ENCODE results near the gene BLVRA.
"Not testable (repeated sequence)": the region's sequence is repeated elsewhere in the genome, so short reads cannot be mapped to it uniquely, and the experiment has no call there.

The BLVRA gene

DNA sequence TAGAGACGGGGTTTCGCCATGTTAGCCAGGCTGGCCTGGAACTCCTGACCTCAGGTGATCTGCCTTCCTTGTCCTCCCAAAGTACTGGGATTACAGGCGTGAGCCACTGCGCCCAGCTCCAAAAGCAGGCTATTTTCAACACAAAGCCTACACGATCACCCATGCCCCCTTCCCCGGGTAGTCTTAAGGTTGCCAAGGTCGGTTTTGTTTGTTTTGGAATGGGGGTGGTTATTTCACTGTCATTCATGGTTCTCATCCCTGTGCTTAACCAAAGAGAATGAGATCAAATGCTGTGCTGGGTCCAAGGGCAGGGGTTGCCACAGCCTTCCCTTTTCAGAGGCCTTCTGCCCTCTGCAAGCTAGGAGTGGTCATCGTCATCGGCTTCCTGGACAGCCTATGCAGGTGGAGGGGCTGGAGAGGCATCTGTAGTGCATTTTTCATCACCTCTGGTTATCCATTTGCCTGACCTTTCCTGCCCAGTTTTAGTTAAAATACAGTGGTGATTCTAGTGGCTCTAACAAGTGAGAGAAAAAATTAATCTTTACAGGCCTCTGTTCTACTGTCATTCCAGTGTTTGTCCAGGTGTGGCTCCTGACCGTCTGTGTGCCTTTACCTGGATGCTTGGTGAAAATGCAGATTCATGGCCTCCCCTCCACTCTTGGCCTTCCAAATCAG, 11.4 kb downstream of the BLVRA start:
- no peak for DNase-seq

DNA sequence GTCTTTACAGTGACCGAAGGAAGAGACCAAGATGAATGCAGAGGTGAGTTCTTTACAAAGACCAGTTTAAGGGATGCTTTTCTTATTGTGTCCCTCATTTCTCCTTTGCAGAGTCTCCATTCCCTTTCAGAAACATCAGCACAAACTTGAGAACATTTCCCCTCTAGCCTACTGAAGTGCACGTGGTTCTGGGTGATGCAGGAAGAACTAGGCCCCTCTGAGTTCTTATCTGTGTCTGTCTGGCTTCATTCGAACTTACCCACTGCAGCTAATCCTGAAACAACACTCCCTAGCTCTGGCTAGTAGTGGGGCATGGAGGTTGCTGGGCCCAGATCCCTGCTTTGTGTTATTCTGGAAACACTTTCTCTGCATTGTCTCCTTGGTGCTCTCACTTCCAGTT, 12.6 kb downstream of the BLVRA start:
- no peak for DNase-seq

DNA sequence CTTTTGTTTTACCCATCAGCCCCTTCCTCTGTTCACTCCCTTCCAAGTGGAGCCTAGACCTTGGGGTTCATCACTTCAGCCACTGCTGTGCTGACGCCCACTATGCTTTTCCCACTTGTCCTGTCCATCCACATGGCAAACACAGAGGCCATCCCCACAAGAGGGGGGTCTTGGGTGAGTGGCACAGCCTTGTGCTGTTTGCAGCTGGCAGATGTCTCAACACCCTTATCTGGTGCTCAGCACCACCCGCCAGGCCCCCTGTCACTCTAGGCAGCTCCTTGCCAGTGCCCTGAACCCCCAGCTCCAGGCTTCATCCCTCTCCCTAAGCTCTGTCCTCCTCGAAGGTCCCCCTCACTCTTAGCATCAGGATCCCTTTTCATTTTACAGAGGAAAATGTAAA, 13.1 kb downstream of the BLVRA start:
- DNase-seq = no peak

DNA sequence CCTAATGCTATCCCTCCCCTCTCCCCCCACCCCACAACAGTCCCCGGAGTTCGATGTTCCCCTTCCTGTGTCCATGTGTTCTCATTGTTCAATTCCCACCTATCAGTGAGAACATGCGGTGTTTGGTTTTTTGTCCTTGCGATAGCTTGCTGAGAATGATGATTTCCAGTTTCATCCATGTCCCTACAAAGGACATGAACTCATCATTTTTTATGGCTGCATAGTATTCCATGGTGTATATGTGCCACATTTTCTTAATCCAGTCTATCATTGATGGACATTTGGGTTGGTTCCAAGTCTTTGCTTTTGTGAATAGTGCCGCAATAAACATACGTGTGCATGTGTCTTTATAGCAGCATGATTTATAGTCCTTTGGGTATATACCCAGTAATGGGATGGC, 14.8 kb downstream of the BLVRA start:
- not testable (repeated sequence) for DNase-seq

DNA sequence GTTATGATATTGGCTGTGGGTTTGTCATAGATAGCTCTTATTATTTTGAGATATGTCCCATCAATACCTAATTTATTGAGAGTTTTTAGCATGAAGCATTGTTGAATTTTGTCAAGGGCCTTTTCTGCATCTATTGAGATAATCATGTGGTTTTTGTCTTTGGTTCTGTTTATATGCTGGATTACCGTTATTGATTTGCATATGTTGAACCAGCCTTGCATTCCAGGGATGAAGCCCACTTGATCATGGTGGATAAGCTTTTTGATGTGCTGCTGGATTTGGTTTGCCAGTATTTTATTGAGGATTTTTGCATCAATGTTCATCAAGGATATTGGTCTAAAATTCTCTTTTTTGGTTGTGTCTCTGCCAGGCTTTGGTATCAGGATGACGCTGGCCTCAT, 16.8 kb downstream of the BLVRA start:
- not testable (repeated sequence) for DNase-seq

DNA sequence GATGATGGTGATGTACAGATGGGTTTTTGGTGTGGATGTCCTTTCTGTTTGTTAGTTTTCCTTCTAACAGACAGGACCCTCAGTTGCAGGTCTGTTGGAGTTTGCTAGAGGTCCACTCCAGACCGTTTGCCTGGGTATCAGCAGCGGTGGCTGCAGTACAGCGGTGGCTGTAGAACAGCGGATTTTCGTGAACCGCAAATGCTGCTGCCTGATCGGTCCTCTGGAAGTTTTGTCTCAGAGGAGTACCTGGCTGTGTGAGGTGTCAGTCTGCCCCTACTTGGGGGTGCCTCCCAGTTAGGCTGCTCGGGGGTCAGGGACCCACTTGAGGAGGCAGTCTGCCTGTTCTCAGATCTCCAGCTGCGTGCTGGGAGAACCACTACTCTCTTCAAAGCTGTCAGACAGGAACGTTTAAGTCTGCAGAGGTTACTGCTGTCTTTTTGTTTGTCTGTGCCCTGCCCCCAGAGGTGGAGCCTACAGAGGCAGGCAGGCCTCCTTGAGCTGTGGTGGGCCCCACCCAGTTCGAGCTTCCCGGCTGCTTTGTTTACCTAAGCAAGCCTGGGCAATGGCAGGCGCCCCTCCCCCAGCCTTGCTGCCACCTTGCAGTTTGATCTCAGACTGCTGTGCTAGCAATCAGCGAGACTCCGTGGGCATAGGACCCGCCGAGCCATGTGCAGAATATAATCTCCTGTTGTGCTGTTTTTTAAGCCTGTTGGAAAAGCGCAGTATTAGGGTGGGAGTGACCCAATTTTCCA, 20.0 kb downstream of the BLVRA start:
- not testable (repeated sequence) for DNase-seq

DNA sequence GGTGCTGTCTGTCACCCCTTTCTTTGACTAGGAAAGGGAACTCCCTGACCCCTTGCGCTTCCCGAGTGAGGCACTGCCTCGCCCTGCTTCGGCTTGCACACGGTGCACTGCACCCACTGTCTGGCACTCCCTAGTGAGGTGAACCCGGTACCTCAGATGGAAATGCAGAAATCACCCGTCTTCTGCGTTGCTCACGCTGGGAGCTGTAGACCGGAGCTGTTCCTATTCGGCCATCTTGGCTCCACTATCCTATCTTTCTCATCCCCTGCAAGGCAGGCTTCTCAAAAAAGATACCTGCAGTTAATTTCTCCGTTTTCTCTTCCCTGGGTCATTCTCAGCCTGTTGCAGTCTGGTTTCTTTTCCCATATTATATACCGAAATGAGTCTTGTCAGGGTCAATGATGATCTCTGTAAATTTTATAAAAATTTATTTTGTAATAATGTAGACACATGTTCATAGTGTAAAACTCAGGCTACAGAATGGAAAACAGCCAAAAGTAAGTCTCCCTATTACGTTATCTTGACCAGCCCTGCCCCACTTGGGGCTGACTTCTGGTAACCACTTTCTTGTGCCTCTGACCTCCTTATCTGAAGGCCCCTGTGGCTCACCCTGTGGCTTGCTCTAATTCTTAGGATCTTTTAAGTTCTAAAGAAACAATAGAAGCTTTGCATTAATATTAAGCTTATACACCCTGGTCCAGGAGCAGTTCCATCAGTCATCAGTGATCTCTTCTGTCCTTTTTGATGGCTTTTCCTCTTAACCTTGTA, 20.7 kb downstream of the BLVRA start:
- DNase-seq = no peak

DNA sequence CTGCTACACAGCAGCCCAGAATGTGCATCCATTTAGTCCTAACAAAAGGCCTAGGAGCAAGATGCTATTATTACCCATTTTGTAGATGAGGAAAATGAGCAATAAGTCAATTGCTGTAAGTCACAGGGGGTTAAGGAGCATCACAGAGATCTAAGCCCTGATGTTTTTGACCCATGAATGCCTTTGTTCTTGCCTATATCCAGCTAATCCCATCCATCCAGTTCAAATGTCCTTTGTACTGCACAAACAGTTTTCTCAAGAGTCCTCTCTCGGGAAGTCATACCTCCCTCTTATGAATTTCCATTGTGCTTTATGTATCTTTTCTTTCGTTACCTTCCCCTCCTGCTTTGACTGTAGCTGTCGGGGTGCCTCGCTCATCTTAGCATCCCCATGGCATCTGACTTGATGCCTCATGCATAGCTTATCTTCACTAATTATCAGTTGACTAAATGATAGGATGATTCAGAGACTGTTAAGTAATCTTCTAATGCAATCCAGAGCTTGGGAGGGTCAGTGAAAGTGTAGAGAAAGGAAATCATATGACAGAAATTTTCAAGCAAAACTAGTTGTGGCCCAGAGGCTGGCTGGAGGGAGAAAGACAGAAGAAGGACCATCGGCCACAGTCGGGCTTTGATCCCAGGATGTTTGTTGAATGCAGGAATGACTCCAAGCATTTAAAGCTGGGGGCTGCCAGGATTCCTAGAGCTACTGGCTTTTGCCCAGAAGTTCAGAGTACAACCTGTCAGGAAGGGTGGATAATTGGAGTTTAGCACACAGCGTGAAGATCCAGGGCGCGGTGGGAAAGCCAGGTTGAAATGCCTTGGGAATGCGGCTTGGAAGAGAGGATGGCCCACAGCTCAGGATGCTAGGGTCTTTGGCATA, 23.5 kb downstream of the BLVRA start:
- DNase-seq = peak; percentile 46

DNA sequence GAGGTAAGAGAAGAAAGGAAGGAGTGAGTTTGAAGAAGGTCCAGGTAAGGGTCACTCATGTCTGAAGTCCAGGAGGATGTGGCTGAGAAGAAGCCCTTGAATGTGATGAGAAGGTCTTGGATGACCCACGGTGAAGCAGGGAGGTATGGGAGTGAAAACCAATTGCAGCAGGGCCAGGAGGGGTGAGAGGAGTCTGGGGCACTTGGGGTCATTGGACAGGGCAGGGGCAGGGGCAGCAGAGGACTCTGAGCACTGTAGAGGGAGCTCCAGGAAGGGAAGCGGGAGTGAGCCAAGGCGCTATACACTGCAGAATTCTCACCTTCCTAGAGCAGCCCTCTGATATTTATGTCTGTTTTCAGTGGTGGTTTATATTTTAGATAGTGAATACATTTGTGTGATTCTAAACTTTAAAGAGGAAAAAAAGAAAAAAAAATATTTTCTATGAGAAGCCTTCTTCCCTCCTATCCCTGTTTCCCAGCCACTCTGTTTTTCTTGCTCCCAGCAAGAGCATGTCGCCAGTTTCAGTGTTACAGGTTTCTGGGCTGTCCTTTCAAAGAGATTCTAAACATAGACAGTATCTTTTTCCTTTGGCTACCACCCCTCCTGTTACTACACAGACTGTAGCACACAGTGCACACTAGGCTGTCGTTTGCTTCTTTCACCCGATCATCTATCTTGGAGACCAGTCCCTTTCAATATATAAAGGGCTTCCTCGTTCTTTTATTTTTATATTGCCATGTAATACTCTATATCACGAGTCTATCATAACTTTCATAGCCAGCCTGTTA, 24.5 kb downstream of the BLVRA start:
- no peak for DNase-seq

DNA sequence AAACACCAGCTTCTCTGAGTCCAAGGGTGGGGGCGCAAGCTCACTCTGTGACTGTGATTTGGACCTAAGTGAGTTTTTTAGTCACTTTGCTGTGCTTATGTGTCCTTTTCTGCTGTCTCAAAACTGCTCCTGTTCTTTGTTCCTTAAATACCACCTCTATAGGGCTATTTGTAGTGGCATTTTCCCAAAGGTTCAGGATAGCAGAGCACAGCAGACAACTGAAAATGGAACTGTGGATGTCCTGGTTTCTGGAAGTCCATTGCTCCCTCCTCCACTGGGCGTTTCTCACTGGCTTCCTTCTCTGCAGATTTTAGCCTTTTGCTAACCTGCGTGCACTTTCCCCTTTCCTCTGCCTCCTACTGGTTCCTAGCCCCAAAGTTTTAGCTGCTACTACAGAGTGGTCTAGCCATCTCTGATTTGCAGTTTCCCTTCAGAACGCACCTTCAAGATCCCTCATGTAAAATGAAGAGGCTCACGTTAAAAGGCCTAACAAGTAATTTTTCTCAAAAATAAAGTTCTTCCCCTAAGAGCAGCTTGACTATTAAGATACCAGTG, 25.6 kb downstream of the BLVRA start:
- no peak for DNase-seq

DNA sequence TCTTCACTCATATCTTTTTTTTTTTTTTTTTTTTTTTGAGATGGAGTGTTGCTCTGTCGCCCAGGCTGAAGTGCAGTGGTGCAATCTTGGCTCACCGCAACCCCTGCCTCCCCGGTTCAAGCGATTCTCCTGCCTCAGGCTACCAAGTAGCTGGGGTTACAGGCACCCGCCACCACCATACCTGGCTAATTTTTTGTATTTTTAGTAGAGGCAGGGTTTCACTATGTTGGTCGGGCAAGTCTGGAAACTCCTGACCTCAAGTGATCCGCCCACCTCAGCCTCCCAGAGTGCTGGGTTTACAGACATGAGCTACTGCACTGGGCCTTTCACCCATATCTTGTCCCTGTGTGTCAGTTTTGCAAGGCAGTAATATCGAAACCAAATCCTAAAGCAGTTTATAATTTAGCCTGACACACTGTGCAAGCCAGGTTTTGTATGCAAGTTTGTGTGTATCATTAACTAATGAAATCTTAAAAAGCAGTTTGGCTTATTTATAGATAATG, 26.2 kb downstream of the BLVRA start:
- not testable (repeated sequence) for DNase-seq

DNA sequence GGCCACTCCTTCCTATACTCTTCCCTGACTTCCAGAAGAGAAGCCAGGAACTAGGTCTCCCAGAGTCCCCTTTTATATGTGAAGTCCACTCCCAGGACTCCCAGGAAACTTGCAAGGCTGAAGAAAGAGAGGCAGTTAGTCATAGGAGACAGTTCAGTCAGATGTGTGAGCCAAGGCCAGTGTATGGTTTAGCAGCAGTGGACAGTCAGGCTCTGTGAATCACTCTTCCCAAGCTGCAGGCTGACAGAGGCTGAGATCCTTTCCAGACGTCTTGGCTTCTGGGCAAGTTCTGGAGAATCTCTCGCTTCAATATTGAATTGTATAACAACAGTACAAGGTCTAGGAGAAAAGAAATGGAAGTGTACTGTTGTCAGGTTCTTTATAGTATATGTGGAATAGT, 26.9 kb downstream of the BLVRA start:
- peak; percentile 87 for DNase-seq

DNA sequence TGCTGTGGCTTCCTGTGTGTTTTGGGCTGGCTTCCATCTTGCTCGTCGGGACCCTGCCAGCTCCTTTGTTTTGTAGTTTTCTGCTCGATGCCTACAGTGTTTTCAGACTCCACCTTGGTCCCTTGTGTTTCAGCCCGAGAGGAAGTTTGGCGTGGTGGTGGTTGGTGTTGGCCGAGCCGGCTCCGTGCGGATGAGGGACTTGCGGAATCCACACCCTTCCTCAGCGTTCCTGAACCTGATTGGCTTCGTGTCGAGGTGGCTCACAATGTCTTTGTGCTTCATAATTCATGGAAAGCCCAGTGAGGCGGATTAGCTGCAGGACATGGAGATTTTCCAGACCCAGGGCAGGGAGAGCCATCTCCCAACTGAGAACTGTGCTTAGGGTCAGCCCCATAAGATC, 29.3 kb downstream of the BLVRA start:
- no peak for DNase-seq

DNA sequence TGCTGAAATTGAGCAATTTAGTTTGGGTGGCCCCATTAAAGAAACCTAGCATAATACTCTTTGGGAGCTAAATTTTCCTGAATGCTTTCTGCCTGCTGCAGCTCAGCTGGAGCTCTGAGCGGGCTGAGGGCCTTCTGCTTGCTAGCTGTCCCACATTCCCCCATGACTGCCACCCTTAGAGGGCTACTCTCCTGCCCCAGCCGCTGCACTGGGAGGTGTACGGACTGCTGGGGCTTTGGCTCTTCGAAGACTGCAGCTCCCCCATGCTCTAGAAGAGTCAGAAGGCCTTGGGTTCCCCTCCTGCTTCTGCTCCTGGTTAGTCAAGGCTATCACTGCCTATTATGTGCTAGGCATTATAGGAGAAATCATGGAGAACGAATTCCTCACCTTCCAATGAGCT, 31.5 kb downstream of the BLVRA start:
- DNase-seq = no peak

DNA sequence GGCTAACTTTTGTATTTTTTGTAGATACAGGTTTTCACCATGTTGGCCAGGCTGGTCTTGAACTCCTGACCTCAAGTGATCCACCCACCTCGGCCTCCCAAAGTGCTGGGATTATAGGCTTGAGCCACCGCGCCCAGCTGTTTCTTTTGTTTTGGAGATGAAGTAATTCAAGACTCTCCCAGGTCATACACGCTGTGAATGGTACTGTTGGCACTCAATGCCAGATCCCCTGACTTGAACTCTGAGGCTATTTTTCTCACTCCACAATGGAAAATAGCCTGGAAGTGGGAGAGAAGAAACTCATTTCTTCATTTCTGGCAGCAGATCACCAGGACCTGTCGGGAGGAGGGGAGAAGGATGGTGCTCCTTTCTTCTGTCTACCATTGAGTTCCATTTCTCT, 32.4 kb downstream of the BLVRA start:
- no peak for DNase-seq

DNA sequence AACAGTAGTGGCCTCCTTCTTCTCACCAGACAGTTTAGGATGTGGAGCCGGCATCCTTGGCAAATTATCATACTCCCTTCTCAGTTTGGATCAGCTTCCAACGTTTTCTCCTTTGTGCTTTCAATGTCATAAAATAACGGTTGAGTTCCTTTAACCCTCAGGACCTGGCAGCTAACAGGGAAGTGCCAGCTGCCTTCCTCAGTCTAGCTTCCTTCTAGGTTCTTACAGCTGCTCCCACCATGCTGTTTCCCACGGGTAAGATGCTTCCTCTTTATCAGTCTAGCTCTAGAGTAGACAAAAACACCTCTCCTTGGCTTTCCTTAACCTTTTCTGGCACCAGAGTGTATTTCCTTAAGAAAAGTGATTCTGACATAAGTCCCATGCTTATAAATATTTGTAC, 33.2 kb downstream of the BLVRA start:
- no peak for DNase-seq

DNA sequence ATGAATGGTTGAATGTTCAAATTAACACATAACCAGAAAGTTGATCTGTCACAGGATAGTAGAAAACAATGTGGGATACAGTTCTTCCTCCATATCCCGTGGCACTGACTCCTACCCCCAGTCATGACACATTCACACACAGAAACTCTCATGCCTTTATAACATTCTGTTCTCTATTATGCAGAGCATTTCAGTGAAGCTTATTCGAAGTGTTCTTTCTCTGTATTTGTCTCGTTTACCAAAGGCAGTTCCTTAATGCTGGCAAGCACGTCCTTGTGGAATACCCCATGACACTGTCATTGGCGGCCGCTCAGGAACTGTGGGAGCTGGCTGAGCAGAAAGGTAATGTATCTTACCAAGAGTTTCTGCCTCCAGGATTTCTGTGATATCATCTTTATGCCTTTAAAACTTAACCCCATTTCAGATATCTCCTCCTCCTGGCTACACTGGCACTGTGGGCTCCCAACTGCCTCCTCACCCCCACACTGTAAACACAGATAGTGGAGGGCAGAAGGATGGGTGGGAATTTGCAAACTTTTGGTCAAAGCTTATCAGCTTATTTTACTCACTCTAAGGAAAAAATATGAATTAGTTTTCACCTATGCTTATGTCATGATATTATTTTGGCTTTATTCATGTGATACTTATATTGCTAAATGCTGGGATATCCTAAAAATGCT, 34.1 kb downstream of the BLVRA start:
- no peak for DNase-seq

DNA sequence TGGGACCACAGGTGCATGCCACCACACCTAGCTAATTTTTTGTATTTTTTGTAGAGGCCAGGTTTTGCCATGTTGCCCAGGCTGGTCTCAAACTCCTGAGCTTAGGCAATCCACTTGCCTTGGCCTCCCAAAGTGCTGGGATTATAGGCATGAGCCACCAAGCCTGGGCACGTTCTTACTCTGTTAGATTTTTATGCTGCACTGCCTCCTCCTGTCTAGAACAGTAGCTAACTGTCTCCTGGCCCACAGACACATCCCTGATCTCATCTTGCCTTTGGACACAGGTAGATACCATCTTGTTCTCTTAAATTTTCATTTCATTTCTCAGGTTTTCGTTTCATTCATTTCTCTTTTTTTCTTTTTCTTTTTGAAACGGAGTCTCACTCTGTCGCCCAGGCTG, 41.1 kb downstream of the BLVRA start:
- DNase-seq = no peak

DNA sequence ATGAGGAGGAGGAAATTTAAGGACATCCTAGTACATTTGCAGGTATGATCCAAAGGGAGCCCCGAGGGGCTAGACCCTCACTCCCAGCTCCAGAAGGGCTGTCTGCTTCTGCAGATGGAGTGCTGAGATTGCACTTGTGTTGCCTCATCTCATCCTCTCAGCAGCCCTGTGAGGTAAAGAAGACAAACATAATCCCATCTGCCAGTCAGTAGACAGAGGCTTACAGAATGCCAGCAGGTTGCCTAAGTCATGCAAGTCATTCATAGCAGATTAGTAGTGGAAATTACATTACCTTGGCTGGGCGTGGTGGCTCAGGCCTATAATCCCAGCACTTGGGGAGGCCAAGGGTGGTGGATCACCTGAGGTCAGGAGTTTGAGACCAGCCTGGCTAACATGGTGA, 45.4 kb downstream of the BLVRA start:
- no peak for DNase-seq

DNA sequence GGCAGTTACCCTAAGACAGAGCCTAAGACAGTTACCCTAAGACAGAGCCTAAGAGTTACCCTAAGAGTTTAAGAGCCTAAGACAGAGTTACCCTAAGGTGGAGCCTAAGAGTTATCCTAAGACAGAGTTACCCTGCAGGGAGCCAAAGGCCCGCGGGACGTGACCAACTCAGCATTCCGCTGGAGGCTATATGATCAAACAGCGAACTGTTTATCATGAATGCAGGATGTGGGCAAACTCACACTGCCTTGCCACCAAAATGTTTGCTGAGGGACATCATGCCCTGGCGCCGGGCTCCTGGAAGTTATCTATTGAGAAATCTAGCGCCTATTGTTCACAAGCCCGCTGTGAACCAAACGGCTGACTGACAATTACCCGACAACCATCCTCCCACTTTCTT, 49.9 kb downstream of the BLVRA start:
- DNase-seq = no peak
